NCI-H187 (cell line): ENCODE results near the gene PPIA.

ENCODE experiments used
- DNase-seq, 2 experiments: peaks; one replicate each; lab custom pipeline; 2025; lab: John Stamatoyannopoulos, UW

Gene PPIA

DNA sequence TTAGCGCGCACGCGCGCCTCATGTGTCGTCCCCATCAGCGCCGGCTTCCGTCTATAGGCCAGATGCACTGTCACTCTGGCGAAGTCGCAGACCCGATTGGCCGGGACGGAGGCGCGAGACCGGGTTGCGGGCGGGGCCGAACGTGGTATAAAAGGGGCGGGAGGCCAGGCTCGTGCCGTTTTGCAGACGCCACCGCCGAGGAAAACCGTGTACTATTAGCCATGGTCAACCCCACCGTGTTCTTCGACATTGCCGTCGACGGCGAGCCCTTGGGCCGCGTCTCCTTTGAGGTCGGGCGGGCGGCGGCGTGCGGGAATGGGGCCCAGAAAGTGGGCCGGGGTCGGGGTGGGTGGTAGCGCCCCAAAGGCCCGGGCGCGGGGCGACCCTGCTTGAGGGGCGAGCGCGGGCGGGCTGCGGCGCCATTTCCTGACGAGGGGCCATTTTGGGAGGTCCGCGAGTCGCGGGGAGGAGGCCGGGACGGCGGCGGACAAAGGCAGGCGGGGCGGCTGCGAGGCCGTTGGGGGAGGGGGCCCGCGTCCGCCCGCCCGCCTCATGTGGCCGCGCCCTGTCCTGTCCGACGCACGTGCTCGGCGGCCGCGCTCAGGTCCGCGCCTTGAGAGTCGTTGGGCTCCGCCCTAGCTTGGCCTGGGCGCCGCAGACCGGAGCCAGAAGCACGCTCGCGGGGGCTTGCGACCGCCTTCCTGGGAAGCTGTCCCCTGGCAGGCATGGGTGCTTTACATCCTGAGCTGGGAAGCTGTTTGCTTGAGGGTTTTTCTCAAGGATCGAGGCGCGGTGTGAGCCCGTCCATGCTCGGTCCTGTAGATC, at the start of gene PPIA:
TSS of gene PPIA (plus strand) at position 178 of the 825 bp plus-strand sequence. CDS start at position 222, 44 bp downstream.
- DNase-seq, result peak; percentile 91 to 97

DNA sequence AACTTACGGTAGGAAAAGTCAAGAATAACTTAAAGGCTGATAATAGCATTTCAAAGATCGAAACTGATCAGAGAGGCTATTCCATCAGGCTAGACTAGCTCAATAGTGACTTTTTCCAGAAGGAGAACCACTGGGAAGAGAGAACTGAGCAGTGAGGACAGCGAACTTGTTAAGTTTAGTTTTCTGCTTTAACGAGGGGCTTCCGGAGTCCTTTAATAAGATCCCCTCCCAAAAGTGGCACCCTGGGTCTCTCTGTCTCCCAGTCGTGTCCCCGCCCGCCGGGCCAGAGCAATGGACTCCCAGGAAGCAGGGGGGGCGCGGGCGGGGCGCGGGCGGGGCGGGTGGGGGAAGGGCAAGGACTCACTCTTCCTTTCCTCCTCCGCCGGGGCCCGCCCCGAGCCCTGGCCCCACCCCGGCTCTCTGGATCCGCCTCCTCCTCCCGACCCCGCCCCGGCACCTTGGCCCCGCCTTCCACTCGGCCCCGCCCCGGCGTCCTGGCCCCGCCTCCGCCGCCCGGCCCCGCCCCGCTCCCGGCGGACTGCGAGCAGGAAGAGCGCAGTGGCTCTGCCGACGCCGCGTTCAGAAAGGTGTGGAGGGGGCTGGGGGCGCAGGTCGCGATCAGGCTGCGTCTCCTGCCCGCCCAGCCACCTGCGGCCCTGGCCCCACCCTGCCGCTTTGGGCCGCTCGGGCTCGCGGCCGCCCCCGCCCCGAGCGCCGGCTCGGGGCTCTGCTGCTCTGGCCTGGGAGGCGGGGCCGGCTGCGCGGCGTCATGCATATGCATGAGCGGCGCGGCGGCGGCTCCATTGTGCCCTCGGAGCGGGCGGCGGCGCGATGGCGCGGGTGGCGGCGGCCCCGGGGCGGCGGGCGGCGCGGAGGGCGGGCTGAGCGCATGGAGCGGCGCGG, 48.2 kb upstream of the PPIA start, which contains the start of gene ZMIZ2:
TSS of gene ZMIZ2 (plus strand) at position 803 of the 903 bp plus-strand sequence. CDS start 7,403 bp downstream, outside the sequence.
- peak; percentile 59 to 92 for DNase-seq

DNA sequence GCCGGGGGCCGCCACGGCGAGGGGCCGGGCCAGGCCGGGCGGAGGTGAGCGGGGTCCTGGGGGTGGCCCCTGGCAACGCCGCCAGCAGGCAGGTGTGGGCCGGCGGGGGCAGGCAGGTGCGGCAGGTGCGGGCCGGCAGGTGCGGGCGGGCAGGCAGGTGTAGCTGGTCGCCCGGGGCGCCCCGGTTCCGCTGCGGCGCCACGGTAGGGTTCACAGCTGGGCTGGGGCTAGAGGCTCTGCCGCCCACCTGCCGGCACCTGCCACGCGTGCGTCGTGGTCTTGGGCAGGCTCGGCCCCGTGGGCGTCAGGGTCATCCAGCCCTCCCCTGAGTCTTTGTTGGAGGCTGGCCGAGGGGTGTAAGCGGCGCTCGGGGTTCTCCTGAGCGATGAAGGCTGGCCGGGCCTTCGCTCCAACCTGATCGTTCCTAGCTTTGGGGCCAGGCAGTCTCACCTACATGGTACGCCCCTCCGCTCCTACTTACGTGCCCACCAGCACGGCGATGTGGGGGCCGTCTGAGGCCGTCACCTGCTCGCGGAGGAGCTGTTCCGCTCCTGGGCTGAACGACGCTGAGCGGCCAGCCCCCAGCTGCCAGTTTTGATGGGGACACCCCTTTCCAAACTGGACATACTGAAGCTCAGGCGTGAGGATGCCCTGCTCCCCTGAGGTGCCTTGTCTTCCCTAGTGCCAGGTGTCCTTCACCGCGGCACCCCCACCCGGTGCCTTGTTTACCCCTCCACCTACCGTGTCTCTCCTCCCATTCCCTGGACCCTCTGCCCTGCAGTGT, 47.3 kb upstream of the PPIA start:
- peak; percentile 12 to 59 for DNase-seq

DNA sequence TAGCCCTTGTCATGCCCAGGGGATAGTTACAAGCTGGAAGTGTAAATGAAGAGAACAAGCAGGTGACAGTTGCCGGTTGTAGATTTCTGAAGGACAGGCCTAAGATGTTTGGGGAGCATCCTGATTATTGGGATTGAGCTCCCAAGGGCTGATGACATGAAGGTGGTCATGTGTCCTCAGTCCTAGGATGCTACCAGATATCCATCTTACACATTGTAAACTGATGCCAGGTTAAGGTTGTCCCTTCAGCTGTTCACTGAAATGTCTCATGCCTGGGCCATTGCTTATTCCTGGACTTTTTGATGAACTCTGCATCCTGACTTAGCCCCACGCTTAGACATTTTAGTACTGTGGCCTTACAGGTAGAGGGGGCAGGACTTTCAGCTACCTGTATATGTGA, 46.5 kb upstream of the PPIA start:
- no peak for DNase-seq

DNA sequence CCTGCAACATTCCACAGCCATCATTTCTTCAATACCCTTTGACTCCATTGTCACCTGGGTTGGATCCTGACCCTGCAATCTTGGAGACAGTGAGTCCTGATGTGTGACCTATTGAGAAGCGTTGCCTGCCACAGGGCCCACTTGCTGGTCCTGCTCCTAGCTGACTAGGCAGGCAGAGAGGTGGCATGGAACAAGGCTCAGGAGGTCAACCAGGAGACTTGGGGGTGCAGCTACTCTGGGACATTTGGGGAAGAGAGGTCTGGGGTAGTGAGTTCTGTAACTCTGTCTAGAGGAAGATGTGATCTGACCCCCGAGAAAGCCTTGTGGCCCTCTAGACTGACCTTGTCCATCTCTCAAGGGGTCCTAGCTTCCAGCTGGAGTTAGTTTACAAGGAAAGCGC, 46.1 kb upstream of the PPIA start:
- no peak for DNase-seq

DNA sequence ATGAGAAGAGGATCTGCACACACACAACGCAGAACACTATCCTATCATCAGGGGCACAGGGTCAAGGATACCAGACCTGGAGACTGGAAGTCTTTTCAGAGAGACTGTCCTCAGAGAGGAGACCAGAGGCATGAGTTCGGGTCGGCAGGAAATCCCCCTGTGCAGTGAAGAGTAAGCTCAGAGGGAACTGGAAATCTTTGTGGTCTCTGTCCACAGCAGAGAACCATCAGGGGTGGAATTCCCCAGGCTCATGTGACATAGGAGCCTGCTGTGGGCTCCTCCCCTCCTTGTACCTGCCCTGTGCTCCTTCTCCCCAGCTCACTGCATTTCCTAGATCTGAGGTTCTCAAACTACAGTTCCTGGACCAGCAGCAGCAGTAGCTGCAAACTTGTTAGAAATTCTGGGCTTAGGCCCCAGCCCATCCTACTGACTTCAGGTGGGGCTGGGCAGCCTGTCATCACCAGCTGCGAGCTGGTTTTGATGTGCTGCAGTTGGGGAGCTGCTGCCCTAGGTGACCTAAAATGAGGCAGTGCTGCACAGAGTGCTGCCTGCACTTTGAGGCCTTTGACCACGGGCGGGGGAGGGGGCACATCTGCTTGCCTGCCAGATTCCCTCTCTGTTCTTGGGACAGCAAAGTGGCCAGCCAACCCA, 45.4 kb upstream of the PPIA start:
- no peak for DNase-seq

DNA sequence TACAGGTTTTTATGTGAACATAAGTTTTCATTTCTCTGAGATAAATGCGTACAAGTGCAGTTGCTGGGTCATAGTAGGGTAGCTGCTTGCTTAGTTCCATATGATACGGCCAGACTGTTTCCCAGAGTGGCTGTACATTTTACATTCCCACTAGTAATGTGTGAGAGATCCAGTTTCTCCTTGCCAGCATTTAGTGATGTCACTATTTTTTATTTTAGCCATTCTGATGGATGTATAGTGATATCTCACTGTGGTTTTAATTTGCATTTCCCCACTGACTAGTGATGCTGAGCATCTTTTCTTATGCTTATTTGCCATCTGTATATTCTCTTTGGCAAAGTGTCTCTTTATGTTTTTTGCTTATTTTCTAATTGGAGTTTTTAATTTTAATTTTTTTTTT, 43.7 kb upstream of the PPIA start:
- DNase-seq, result no peak

DNA sequence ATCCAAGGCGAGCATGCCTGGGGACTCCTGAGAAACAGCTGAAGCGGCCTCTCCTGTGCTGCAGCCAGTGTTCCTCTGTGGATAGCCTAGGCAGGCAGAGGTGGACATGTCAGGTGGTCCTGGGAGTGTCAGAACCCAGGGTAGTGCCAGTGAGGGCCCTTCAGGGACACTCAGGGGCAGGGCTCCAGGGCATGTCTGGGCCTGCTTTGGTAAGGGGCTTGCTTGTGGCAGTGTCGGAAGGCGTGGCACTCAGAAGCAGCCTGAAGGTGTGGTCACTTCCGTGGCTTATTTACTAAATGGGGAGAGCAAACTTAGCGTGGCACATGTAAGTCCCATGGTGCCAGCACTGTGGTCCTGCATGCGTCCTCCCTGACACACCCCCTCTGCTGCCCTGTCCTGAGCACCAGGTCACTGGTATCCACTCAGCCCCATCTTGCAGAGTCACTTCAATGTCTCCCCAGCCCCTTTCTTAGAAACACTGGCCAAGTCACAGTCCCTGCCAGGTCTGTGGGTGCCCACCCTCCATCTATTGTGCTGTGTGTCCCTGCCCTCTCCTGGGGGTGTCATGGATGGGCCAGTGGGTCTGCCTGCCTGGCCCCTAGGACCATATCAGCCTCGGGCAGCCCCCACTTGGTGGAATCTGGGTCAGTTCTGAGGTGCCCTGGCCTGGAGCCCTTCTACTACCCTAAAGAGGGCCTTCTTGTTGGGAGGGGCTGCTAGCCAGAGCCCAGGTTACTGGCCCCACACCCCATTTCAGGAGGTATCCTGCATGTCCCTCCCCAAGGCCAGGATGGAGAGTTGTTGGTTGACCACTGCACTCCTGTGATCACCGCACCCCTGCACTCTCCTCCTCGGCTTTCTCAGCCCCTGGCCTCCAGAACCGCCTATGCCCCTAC, 41.4 kb upstream of the PPIA start:
- no peak for DNase-seq

DNA sequence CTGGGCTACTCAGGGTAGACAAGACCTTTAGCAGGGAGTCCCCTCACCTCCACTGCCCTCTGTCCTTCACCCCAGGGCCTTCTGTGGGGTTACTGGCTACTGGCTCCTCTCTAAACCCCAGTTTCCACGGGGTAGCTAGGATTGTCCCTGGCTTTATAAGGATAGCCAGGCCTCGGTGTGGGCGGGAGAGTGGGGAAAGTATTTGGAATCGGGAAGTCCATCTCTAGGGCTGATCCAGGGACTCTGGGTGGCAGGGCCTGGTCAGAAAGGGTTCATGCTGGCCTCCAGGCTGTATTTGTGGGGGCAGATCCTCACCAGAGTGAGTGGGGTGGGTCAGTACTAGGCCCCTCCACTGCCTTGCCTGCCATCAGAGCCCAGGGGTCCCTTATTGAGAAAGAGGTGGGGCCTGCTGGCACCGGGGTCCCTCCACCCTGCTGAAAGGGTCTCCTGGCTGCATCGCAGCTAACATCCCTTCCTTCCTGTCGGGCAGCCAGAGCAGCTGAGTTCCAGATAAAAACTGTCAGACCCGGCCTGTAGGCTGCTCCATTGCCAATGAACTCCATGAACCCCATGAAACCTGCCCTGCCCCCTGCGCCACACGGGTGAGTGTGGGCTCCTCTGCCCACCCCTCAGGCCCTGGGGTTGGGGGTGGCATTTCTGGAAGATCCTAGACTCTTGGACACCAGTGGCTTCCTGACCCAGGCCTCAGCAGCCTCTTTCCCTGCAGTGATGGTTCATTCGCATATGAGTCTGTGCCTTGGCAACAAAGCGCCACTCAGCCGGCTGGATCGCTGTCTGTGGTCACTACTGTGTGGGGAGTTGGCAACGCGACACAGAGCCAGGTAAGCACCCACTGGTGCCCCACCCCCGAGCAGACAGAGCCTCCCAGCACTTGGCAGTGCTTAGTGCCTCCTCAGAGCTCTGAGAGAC, 40.5 kb upstream of the PPIA start:
- DNase-seq, result no peak

DNA sequence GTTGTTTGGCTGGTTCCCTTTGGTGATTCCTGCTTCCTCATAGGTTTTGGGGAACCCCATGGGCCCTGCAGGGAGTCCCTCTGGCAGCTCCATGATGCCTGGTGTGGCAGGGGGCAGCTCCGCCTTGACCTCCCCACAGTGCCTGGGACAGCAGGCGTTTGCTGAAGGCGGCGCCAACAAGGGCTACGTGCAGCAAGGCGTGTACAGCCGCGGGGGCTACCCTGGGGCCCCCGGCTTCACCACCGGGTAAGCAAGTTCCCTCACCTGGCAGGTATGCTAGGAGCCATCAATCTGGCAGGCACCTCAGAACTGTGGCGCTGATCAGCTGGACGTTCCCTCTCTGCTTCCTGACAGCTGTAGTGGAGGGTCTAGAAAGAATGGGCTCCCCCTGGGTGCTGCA, 39.6 kb upstream of the PPIA start:
- no peak for DNase-seq

DNA sequence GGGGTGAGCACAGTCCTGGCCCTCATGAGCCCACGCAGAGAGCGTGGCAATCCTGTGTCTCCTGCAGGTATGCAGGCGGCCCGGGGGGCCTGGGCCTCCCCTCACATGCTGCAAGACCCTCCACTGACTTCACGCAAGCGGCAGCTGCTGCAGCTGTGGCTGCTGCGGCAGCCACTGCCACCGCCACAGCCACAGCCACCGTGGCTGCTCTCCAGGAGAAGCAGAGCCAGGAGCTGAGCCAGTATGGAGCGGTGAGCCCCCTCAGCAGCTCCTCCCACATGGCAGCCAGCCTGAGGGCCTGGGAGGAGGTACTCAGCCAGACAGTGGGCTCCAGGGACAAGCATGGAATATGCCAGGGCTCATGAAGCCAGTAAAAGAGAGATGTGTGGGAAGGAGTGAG, 39.2 kb upstream of the PPIA start:
- DNase-seq, result no peak

DNA sequence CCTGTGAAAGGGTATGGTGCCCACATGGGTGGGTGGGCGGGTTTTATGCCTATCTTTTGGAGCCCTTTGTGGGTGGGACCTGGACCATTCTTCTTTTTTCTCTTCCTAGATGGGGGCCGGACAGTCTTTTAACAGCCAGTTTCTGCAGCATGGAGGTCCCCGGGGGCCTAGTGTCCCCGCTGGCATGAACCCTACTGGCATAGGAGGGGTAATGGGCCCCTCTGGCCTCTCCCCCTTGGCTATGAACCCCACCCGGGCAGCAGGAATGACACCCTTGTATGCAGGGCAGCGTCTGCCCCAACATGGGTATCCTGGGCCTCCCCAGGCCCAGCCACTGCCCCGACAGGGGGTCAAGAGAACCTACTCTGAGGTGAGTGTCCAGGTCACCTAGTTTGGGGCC, 38.7 kb upstream of the PPIA start:
- no peak for DNase-seq

DNA sequence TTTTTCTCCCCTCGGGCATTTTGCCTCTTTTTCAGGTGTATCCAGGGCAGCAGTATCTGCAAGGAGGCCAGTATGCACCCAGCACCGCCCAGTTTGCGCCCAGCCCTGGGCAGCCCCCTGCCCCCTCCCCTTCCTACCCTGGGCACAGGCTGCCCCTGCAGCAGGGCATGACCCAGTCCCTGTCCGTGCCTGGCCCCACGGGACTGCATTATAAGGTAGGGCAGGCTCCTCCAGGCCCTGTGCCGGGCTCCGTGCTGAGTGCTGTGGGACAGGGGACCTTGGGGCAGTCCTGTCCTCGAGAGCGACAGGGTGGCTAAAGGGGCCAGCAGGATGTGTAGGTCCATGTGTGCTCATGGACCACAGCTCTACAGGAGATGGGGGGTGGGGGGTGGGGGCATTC, 37.2 kb upstream of the PPIA start:
- no peak for DNase-seq

DNA sequence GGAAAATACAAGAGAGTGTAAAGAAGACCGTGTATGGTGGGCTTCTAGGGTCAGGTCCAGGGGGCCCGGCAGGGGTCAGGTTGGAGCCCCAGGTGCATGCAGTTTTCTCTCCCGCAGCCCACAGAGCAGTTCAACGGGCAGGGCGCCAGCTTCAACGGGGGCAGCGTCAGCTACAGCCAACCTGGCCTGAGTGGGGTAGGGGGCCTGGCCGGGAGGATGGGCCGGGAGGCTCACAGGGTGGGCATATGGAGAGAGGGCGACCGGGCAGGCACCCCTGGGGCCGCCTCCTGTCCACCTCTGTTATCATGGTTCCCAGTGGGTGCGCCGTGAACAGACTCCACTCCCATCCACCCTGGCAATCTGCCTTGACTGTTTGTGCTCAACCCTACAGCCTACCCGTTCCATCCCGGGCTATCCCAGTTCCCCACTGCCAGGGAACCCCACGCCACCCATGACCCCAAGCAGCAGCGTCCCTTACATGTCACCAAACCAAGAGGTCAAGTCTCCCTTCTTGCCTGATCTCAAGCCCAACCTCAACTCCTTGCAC, 36.4 kb upstream of the PPIA start:
- no peak for DNase-seq

DNA sequence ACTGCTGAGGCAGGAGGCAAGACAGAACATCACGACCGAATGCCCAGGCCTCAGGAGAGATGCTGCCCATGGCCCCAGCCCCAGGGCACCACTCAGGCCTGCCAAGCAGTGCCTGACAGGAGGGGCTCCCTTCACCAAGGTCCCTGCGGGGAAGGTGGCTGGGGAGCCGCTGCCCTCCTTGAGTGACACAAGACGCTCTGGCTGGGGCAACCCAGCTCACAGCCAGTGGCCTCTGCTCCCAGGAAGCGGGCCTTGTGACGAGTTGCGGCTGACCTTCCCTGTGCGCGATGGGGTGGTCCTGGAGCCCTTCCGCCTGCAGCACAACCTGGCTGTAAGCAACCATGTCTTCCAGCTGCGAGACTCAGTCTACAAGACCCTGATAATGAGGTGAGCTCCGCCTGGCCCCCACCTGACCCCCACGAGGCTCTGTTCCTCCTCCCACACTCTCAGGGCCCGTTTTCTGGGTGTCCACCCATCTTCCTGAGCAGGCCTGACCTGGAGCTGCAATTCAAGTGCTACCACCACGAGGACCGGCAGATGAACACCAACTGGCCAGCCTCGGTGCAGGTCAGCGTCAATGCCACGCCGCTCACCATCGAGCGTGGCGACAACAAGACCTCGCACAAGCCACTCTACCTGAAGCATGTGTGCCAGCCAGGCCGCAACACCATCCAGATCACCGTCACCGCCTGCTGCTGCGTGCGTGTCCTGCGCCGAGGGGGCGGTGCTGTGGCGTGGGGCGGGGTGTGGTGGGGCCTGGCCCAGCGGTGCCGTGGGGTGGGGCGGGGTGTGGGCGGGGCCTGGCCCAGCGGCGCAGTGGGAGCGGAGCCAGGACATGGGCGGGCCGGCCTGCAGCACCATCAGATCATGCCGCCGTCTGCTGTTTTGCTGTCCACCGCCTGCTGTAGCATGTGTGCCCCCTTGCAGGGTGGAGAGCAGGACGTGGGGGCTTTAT, 35.0 kb upstream of the PPIA start:
- DNase-seq, result no peak

DNA sequence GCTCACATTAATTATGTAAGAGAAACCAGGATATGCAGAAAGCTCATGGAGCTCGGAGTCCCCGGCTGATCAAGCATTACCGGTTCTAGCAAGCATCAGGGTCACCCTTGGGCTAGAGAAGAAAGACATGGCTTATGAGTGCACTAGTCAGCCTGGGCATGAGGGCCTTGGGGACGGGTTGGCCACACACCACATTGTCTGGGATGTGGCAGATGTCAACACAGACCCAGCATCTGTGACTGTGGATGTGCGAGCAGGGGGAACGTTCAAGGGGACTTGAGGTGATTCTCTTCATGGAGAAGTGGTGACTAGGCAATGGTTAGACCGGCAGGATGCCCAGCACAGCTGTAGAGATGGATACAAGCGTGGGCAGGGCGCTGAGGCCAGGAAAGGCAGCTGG, 34.2 kb upstream of the PPIA start:
- DNase-seq, result no peak

DNA sequence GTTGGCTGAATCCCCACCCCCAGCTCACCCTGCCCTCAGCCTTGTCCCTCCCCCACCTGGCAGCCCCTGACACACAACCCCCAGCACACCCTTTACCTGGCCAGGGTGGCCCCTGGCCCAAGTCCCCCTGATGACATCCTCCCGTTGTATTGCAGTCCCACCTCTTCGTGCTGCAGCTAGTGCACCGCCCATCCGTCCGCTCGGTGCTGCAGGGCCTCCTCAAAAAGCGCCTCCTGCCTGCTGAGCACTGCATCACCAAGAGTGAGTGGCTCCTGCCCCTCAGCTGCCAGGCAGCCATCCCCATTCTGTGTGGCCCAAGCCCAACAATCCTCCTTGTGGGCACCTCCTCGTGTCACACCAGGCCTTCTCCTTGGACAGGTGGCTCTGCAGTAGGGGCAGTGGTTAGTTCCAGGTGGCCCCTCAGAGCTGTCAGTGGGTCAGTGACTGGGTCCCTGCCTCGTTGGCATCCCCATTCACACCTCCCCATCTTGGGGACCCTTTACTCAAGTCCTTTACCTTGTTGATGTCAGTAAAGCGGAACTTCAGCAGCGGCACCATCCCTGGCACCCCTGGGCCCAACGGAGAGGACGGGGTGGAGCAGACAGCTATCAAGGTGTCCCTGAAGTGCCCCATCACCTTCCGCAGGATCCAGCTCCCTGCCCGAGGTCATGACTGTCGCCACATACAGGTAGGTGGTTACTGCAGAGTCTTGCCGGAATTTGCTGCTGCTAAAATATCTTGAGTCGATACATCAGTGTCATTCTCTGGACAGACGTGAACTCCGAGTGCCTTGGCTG, 33.6 kb upstream of the PPIA start:
- DNase-seq, result no peak
